Activated CD4-positive, alpha-beta T cell treated with anti-CD3 and anti-CD28 coated beads for 48 hours (primary cell): ENCODE data around the gene CFI.

Experiments used
- DNase-seq: peaks from one replicate; pipeline ENCODE4 v3.0.0-alpha.2; 2020

The CFI gene

DNA sequence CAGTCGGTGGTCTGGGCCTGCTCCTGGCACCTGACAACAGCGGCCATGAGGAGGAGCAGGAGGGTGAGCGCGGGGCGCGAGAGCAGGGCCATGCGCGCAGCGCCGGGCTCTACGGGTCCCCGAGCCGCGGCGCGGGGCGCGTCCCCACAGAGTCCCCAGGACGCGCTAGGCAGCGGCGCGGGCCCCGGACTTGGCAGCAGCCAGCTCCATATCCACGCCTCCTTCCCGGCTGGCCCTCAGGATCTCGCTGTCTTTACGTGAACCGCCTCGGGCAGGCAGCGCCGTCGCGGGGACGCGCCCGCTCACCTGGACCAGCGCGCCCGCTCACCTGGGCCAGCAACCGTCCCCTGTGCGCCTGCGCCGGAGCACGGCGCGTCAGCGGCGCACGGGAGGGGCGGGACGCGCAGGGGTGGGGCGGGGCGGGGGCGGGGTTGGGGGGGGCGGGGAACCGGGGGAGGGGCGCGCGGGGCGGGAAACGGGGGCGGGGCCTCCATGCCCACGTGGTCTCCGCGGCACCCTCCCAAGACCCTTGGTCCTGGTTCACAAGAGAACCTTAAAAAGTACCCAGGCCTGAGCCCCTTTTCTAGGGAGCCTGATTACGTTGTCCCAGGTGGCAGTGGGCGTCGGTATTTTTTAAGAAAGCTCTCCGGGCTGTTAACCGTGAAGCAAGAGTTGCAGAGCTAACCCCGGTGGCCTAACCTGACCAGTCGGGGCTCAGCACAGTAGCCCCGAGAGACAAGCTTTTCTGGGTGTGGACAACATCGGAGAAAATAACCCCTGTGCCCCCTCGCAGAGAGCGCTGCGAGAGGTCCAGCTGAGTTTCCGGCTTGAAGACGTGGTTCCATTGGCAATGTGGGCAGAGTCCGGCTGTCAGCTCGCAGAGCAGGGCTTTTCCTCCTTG, 71.8 kb downstream of the CFI start, which contains the start of gene PLA2G12A:
Gene PLA2G12A (minus strand): TSS at position 353 of the 901 bp plus-strand sequence. CDS start 261 bp downstream, at position 92.
- DNase-seq: peak; percentile 77

DNA sequence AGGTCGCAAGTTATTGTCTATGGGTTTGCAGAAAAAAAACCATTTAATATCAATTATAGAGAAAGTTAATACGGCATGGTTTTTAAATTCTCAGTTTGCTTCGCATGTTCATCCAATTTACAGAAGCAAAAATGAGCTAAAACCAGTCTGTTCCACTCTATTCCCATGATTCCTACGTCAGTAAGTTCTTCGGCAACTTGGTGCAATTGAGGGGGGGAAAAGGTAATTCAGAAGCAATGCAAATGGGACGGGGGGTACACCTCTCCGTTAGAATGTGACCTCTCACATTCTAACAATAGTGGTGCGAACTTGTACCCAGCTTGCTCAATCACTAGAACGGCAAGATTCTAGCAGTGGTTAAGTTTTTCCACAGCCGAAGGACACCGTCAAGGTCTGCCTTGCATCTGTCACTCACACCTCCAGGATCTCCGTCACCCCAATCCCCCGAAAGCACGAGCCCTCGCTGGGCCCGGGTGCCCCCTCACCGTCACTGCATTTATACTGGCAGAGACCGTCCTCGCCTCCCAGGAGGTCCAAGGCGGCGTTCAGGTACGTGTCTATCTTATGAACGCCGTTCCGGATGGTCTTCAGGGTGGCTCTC, 72.6 kb downstream of the CFI start:
- DNase-seq: peak; percentile 37

DNA sequence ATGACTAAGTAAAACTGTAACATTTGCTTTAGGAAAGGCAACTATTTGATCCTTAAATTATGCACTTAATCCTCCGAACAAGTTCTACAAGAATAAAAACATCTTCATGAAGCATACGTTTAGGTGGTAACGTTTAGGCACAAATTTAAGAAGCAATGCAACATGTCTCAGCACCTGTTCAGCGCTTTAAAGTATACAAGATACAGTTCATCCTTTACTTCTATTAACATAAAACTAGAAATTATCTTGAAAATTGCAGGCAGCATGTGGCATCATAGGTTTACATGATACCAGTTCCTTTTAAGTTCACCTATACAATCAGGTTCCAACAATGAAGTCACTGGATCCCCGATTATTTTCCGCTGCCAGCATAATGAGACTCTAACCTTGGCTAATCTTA, 73.4 kb downstream of the CFI start:
- DNase-seq: no peak

DNA sequence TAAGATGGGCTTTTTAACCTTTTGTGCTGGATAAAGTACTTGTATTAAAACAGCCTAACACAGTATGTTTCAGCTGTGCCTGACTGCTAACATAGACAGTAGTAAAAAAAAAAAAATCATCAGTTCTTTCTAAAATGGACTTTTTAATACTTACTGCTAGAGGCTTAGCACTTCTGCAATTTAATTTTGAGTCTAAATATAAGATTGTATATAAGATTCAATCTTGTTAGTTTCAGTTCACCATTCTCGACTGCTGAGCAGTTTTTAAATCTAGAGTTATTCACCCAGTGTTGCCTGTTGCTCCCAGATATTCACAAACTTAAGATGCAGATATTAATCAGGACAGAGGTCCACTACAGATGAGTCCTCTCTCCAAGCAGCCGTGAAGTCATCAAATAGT, 78.7 kb downstream of the CFI start:
- no peak for DNase-seq

DNA sequence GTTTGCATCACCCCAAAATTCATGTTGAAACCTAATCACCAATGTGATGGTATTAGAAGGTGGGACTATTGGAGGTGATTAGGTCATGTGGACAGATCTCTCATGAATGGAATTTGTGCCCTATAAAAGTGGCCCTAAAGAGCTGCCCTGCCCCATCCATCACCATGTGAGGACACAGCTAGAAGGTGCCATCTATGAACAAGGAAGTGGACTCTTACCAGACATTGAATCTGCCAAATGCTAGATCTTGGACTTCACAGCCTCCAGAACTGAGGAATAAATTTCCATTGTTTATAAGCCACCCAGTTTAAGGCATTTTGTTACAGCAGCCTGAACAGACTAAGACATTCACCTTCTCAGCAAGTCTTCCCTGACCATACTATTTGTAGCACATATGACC, 79.4 kb downstream of the CFI start:
- DNase-seq: no peak

DNA sequence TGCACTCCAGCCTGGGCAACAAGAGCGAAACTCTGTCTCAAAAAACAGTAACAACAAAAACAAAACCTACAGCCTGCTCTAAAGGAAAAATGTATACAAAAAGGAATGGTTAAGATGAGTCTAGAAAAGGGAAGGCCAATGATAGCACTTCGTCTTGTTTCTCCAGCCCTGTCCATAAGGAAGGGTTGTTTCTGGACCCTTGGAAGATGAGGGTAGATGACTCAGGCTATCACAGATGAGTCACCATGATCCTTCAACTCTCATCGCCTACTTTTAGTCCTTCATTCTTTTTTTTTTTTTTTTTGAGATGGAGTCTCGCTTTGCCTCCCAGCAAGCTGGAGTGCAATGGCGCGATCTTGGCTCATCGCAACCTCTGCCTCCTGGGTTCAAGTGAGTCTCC, 80.8 kb downstream of the CFI start:
- DNase-seq: no peak

DNA sequence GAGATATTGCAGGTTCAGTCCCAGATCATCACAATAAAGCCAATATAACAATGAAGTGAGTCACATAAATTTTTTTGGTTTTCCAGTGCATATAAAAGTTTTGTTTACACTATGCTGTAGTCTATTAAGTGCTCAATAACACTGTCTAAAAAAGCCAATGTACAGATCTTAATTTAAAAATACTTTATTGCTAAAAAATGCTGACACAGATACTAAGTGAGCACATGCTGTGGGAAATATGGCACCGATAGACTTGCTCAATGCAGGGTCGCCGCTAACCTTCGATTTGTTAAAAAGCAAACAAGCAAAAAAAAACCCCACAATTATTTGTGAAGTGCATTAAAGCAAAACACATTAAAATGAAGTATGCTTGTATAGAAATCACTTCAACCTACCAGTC, 82.2 kb downstream of the CFI start:
- no peak for DNase-seq

DNA sequence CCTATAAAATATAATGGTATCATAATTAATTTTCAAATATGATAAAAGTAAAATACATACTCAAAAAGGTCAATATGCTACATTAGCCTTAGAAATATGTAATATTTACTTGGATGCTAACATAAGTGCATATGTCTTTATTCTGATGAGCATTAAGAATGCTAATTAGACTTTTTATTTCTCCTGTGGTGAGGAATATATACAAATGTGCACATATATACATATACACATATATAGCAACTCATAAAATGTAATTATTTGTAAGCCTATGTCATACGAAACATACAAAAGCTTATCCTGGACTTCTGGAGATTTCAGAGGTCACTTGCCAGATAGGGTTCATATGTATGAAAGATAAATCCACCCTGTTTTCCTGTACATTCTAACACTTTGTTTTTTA, 83.0 kb downstream of the CFI start:
- DNase-seq: no peak

DNA sequence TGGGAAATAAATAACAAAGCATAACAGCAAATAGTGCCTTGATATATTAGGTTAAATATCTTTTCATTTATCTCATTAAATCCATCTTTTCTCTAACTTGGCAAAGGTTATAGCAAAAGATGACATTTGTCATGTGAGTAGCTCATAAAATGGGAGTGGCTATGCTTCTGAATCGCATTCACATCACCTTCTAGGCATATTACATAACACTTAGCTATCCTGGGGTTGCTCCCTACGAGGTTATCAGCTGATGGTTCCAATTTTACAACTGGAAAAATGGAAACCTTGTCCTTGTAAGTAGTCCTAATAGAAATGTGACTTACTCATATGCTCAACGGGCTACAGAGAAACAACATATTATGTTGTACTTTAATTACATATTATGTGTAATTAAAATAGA, 88.3 kb downstream of the CFI start:
- DNase-seq: no peak

DNA sequence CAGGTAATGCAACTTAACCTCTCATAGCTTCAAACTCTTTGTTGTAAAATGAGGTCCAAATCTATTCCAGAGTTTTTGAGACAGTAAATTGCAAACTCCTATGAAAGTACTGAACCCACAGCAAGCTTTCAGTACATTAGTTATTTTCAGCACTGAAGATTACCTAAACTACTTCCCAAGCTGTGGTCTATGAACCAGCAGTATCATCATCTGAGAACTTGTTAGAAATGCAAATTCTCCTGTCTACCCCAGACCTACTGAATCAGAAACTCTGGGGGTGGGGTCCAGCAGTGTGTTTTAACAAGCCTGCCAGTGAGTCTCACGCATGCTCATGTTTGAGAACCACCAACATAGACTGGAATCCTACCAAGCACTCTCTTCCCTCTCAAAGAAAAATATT, 92.8 kb downstream of the CFI start:
- DNase-seq: no peak

DNA sequence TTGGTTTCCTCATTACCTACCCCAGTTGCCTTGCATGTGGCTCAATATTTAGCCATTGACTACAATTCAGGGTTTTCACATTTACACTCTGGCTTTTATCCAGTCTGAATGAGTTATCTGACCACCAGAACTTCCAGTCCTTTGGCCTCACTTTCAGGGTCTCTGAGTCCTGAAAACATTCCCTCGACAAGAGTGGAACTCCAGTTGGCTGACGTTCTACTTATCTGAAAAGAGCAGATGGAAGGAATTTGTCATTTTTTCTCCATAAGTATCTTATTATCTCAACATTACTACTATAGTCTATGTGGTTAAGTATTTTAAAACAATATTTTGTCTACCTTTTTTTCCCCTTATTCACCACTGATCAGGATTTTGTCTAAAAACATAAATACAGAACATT, 93.4 kb downstream of the CFI start:
- no peak for DNase-seq

DNA sequence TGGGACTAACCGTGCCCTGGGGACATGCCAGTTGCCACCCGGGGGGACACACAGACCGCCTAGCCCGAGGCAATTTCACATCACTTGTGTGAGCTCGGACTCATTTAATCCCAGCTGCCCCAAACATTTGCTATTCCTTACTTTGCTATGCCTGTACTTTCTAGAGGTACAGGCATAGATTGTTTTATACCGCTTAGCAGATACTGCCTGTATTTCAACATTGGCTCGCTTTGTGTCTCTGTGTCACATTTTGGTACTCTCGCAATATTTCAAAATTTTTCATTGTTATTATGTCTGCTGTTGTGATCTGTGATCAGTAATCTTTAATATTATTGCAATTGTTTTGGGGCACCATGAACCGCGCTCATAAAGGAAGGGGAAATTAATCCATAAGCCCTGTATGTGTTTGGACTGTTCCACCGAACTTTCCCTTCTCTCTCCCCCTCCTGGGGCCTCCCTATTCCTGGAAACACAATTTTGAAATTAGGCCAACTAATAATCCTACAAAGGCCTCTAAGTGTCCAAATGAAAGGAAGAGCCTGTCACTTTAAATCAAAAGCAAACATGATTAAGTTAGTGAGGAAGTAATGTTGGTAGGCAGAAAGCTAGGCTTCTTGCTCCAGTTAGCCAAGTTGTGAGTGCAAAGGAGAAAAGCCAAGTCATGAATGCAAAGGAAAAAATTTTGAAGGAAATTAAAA, 98.0 kb downstream of the CFI start:
- DNase-seq: no peak

DNA sequence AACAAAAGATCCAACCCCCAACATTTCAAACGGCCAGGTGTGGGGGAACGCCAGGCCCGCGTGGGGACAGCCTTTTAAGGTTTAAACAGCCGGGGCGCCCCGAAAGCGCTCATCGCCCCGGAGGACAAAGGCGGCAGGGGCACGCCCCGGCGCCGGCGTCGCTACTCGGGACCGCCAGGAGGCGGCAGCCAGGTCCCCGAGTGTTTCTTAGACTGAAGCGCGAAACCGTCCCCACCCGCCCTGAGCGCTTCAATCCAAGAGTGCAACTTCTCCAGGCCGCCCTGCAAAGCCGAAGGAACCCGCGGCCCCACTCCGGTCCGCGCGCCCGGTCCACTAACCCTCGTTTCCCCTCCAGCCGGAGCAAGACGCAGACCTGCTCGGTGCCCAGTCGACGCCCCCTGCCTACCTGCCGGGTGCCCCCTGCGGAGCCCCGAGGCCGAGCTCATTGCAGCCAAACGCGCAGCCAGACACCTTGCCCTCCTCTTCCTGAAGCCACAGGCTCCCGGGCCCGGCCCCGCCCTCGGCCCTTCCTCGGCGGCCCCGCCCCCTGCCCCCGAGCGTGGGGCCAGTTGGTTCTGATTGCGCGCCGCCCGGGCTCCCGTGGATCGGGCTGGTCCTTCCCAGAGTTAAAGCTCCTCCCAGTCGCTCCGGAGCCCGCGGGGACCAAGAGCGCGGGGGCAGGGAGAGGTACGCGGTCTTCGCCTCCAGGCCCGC, 98.7 kb downstream of the CFI start, which contains the start of gene CASP6:
Gene CASP6 (minus strand): TSS at position 496 of the 714 bp plus-strand sequence. CDS start 50 bp downstream, at position 446.
- peak; percentile 81 for DNase-seq

DNA sequence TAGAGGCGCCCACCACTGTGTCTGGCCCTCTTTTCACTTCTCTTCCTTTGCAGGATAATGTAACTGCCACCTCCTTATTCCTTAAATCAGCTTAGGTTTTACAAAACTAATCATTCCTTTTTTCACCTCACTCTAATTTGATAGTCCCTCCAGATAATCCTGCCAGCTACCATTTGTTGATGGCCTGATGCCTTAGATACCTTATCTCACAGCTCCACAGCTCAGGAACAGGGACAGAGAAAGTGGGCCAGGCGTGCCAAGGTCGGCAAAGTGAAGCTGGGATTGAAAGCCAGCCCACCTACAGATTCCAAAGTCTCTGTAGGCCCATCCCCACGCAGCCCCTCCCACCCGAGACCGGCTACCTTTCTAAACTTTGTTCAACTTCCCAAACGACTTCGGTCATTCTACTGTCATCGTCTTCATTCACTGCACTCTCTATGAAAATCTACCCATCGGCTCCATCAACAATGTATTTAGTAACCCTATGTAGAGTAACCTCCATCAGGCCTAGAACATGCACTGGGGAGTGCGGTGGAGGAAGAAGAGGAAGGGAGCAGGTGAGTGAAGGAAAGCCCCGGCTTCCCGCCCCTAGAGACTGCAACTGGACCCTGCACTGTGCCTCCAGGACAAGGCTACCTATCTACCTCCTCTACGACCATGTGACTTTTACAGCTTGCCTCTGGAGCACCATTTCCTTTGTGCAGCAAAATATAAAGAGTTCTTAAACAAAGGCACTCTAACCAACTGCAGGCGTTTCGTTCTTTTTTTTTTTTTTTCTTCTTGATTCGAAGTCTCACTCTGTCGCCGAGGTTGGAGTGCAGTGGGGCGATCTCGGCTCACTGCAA, 100.0 kb downstream of the CFI start:
- no peak for DNase-seq

DNA sequence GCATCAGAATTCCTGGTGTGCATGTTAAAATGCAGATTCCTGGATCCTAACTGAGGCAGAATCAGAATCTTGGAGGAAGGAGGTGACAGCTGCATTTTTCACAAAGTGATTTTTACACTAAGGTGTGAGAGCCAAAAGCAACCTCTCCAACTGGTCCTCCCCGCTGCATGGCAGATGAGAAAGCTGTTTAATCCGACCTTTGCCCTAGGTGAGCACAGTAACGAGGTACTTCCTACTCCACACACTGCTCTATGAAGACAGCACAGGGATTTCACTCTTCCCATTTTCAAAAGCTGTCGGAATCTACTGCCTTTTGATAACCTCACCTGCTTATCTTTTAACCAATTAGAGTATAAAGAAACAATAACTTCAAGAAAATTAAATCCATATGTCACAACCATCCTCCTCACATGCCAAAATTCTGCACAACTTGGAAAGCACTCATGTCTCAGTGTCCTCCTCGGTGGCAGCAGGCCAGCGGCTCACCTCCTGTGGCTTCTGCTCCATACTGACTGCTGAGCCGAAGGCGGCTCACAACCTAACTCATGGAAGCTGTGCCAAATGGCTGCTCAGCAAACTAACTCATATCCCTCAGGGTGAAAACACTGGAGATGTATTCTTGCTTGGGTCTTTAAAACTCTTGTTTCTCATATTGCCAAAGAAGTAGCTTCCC, 102.1 kb downstream of the CFI start:
- DNase-seq: no peak

DNA sequence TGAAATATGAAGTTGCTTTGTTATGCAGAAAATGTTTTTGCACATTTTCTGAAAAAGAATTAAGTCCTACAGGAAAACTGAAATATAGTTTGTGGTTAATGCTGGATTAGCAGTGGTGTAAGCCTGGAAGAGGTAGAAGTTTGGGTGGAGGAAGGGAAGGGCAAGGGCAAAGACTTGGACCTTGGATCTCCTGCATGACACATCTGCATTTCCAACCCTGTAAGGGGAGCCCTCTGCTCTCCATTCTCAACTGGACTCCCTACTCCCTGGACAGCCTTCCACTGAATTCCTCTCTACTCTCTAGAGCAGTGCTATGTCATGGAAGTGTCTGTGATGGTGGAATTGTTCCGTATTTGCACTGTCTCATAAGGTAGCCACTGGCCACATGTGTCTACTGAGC, 103.1 kb downstream of the CFI start:
- no peak for DNase-seq

DNA sequence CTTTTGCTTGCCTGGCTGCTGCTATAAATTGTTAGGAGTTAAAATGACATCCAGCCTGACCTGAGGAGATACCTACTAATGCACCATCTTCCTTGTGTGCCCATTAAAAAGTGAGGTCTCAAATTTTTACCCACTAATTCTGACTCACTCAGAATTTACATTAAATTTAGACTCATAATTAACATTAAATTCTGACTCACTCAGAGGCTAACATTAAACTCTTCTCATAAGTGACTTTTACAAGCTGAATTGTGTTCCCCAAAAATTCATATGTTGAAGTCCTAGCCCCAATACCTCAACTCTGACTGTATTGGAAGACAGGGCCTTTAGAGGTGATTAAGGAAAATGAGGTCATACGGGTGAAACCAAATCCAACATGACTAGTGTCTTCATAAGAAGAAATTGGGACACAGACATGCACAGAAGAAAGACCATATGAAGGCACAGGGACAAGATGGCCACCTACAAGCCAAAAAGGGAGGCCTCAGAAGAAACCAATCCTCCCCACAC, 110.3 kb downstream of the CFI start:
- DNase-seq: no peak
